ENCODE measurements around the gene TRAF3IP3.

TRAF3IP3 gene, protein sequence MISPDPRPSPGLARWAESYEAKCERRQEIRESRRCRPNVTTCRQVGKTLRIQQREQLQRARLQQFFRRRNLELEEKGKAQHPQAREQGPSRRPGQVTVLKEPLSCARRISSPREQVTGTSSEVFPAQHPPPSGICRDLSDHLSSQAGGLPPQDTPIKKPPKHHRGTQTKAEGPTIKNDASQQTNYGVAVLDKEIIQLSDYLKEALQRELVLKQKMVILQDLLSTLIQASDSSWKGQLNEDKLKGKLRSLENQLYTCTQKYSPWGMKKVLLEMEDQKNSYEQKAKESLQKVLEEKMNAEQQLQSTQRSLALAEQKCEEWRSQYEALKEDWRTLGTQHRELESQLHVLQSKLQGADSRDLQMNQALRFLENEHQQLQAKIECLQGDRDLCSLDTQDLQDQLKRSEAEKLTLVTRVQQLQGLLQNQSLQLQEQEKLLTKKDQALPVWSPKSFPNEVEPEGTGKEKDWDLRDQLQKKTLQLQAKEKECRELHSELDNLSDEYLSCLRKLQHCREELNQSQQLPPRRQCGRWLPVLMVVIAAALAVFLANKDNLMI

DNA sequence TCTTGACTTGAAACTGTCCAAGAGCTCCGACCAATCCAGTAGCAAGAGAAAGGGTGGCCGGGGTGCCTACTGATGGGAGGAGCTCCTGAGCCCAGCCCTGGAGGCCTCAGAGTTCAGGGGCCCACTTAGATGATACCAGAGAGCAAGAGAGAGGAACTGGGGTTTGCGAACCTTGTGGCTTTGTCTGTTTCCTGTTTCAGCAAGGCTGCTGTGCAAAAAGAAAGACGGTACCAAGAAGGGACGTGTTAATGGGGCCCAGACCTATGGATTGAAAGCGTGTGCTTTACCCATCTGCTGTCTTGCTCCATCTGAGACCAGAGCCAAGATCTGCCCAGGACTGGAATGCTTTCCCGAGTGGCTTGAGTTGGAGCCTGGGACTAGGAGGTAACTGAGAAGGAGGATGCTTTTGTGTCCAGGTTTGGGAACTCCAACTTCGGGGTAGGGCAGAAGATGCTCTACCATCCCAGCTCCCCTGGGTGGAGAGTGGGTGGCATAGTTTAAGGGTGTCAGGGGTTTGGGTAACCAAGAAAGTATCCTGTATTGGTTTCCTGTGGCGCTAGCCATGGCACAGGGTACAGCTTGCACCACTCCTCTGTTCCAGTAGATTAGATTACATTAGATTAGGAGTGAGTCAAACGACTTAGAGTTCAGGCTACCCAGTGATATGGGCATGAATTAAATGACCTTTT is at the start of gene TRAF3IP3:
Gene TRAF3IP3, plus strand, starts transcription at position 128 of the 689 bp plus-strand sequence. CDS start 3,987 bp downstream, outside the sequence.
- Histone ChIP-seq H3K4me3 (ENCODE audit: low read depth, low read length) (no peak within 1 kb of the TSS), H3K4me1 (ENCODE audit: control insufficient read depth, insufficient read depth, low read length) (no peaks in the 10 kb centered on the region), H3K9ac (ENCODE audit: low read depth, low read length) (no peak within 1 kb of the TSS), H3K36me3 (ENCODE audit: control insufficient read depth, insufficient read depth, low read length) (no peaks in the 10 kb centered on the region), H3K9me3 (ENCODE audit: control insufficient read depth, insufficient read depth, low read length) (no peaks in the 10 kb centered on the region), H3K27me3 (ENCODE audit: control insufficient read depth, insufficient read depth, low read length) (peaks cover 10% of the 10 kb centered on the region)

DNA sequence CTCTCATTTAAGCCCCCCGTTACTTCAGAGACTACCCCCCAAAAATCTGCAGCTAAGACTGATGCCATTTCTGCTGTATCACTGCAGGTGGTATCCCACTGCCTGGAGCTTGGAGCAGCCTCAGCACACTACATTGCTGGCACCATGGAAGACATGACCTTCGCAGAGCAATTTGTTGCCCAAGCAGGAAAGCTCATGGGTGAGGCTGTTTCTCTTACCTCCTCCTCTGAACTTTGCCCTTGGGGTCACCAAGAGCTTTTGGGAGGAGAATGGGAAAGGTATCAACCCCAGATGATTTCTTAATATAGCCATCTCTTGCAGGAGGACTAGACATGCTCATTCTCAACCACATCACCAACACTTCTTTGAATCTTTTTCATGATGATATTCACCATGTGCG is 49.2 kb upstream of the TRAF3IP3 start:
- H3K36me3 ChIP-seq (ENCODE audit: control insufficient read depth, insufficient read depth, low read length): no peaks in the 10 kb centered on the region
- no peaks in the 10 kb centered on the region for H3K27me3 ChIP-seq (ENCODE audit: control insufficient read depth, insufficient read depth, low read length)
- H3K9ac ChIP-seq (ENCODE audit: low read depth, low read length): no peak overlapping the region
- H3K4me3 ChIP-seq (ENCODE audit: low read depth, low read length): no peak overlapping the region
- H3K9me3 ChIP-seq (ENCODE audit: control insufficient read depth, insufficient read depth, low read length): no peaks in the 10 kb centered on the region
- no peaks in the 10 kb centered on the region for H3K4me1 ChIP-seq (ENCODE audit: control insufficient read depth, insufficient read depth, low read length)

DNA sequence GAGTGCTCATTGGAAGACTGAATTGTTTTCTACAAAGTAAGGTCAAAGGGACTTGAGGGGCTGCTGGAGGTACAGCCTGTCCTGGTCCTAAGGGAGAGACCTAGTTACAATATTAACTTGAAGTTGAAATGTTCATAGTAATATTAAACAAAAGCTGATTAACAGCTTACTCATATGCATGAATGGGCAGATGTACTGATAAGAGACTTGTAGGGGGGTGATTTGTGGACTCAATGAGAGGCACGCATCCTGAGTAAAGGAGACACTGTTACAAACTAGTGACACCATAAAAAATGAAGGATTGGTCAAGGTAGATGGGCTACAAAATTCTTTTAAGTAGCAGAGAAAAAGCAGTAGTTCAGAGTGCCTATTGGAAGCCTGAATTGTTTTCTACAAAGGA is 48.5 kb upstream of the TRAF3IP3 start:
- Histone ChIP-seq H3K27me3 (ENCODE audit: control insufficient read depth, insufficient read depth, low read length) (no peaks in the 10 kb centered on the region), H3K9ac (ENCODE audit: low read depth, low read length) (no peak overlapping the region), H3K36me3 (ENCODE audit: control insufficient read depth, insufficient read depth, low read length) (no peaks in the 10 kb centered on the region), H3K4me1 (ENCODE audit: control insufficient read depth, insufficient read depth, low read length) (no peaks in the 10 kb centered on the region), H3K9me3 (ENCODE audit: control insufficient read depth, insufficient read depth, low read length) (no peaks in the 10 kb centered on the region), H3K4me3 (ENCODE audit: low read depth, low read length) (no peak overlapping the region)

DNA sequence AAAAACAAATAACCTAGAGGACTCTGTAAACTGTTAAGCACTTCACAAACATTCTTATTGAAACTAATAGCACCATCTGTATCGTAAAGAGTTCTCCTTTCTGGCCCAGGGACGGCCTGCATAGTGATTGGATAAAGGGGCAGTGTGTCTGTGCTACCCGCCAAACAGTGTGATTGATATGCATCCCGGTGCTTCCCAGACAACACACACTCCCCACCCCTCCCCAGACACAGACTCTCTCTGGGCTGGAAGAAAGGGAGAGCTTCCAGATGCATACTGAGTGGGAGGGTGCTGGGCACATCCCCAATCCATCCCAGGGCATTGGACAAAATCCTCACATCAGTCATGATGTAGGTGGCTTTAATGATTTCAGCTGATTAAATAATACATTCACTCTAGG is 47.6 kb upstream of the TRAF3IP3 start:
- Histone ChIP-seq H3K27me3 (ENCODE audit: control insufficient read depth, insufficient read depth, low read length) (no peaks in the 10 kb centered on the region), H3K9ac (ENCODE audit: low read depth, low read length) (no peak overlapping the region), H3K4me1 (ENCODE audit: control insufficient read depth, insufficient read depth, low read length) (no peaks in the 10 kb centered on the region), H3K36me3 (ENCODE audit: control insufficient read depth, insufficient read depth, low read length) (no peaks in the 10 kb centered on the region), H3K9me3 (ENCODE audit: control insufficient read depth, insufficient read depth, low read length) (no peaks in the 10 kb centered on the region), H3K4me3 (ENCODE audit: low read depth, low read length) (no peak overlapping the region)

DNA sequence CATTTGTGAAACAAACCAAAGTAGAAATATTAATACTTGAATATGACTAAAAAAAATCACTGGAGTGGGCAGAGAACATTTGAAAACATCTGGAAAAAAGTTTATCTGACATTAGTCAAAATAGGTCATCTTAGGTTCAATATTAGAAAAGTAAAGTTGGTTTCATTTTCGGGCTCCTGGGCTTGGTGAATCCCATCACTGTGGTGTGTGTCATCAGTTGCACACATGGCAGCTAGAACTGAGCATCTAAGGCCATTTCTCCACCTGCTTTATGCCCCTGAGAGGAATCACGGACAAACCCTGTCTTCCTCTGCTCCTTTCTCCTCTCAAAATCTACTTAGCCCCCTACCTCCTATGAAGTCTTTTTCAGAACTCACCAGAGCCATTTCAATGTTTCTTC is 45.8 kb upstream of the TRAF3IP3 start:
- H3K9me3 ChIP-seq (ENCODE audit: control insufficient read depth, insufficient read depth, low read length): no peaks in the 10 kb centered on the region
- H3K4me3 ChIP-seq (ENCODE audit: low read depth, low read length): no peak overlapping the region
- no peaks in the 10 kb centered on the region for H3K4me1 ChIP-seq (ENCODE audit: control insufficient read depth, insufficient read depth, low read length)
- H3K36me3 ChIP-seq (ENCODE audit: control insufficient read depth, insufficient read depth, low read length): no peaks in the 10 kb centered on the region
- no peaks in the 10 kb centered on the region for H3K27me3 ChIP-seq (ENCODE audit: control insufficient read depth, insufficient read depth, low read length)
- H3K9ac ChIP-seq (ENCODE audit: low read depth, low read length): no peak overlapping the region

DNA sequence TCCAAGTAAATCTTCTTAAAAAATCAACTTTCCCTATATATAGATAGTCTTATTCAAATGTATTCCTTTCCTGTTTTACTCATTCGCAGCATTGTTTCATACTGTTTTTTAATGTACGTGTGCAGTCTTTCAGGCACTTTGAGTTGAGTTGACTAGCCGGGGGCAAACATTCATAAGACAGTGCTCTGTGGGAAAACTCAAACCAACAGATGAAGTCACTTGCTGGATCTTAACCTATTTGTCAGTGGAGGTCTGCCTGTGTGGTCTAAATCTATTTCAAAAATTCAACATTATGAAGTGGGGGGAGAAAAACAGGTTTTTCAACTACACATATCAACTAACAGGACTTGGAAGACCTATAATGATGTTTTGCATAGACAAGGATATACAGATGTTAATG is 45.0 kb upstream of the TRAF3IP3 start:
- H3K9ac ChIP-seq (ENCODE audit: low read depth, low read length): no peak overlapping the region

DNA sequence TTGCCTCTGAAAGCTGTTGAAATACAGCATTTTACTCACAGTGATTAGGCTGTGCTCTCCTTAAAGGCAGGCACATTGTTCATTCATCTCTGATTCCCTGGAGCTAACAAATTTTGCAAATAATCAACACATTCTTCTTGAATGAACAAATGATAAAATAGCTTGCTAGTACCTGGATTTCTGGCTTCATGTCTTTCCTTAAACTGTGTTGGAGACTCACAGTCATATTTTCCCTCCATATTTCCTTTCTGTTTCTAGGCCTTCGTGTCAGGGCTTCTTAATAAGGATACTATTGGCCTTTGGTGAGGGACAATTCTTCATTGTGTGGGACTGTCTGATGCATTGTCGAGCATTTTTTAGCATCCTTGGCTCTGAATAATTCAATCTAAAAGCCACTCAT is 41.5 kb upstream of the TRAF3IP3 start:
- H3K36me3 ChIP-seq (ENCODE audit: control insufficient read depth, insufficient read depth, low read length): no peaks in the 10 kb centered on the region

More for the DNA sequence above, 45.0 kb upstream of the TRAF3IP3 start:
- H3K9me3 ChIP-seq (ENCODE audit: control insufficient read depth, insufficient read depth, low read length): no peaks in the 10 kb centered on the region
- no peaks in the 10 kb centered on the region for H3K27me3 ChIP-seq (ENCODE audit: control insufficient read depth, insufficient read depth, low read length)
- H3K36me3 ChIP-seq (ENCODE audit: control insufficient read depth, insufficient read depth, low read length): no peaks in the 10 kb centered on the region
- H3K4me3 ChIP-seq (ENCODE audit: low read depth, low read length): no peak overlapping the region
- H3K4me1 ChIP-seq (ENCODE audit: control insufficient read depth, insufficient read depth, low read length): no peaks in the 10 kb centered on the region

DNA sequence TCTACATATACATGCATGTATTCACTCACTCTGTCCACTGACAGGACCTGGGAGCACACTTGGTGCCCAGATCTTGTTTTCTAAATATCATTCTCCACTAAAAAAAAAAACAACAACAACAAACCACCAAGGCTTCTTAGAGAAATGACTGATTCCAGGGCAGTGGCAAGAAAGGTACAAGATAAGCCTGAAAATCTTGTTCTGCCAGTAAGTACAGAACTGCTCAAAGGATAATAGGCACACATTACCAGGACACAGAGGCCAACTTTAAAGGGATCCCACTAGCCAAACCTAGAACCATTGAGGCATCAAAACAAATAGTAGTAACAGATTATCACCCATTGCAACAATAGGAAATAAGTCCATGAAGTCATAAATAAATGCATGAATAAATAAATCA is 40.5 kb upstream of the TRAF3IP3 start:
- Histone ChIP-seq H3K9ac (ENCODE audit: low read depth, low read length) (no peak overlapping the region), H3K9me3 (ENCODE audit: control insufficient read depth, insufficient read depth, low read length) (no peaks in the 10 kb centered on the region), H3K36me3 (ENCODE audit: control insufficient read depth, insufficient read depth, low read length) (no peaks in the 10 kb centered on the region), H3K4me3 (ENCODE audit: low read depth, low read length) (no peak overlapping the region), H3K4me1 (ENCODE audit: control insufficient read depth, insufficient read depth, low read length) (no peaks in the 10 kb centered on the region), H3K27me3 (ENCODE audit: control insufficient read depth, insufficient read depth, low read length) (no peaks in the 10 kb centered on the region)

More for the DNA sequence above, 41.5 kb upstream of the TRAF3IP3 start:
- Histone ChIP-seq H3K9me3 (ENCODE audit: control insufficient read depth, insufficient read depth, low read length) (no peaks in the 10 kb centered on the region), H3K27me3 (ENCODE audit: control insufficient read depth, insufficient read depth, low read length) (no peaks in the 10 kb centered on the region), H3K4me1 (ENCODE audit: control insufficient read depth, insufficient read depth, low read length) (no peaks in the 10 kb centered on the region), H3K4me3 (ENCODE audit: low read depth, low read length) (no peak overlapping the region), H3K9ac (ENCODE audit: low read depth, low read length) (no peak overlapping the region)

DNA sequence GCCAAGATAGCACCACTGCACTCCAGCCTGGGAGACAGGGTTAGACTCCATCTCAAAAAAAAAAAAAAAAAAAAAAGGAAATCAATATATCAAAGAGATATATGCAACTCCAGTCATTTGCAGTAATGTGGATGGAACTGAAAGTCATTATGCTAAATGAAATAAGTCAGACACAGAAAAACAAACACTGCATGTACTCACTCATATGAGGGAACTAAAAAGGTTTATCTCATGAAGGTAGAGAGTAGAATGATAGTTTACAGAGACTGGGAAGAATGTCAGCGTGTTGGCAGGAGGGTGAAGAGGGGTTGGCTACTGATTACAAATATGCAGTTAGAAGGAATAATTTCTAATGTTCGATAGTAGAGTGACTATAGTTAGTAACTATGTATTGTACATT is 38.0 kb upstream of the TRAF3IP3 start:
- no peaks in the 10 kb centered on the region for H3K4me1 ChIP-seq (ENCODE audit: control insufficient read depth, insufficient read depth, low read length)
- H3K36me3 ChIP-seq (ENCODE audit: control insufficient read depth, insufficient read depth, low read length): no peaks in the 10 kb centered on the region

DNA sequence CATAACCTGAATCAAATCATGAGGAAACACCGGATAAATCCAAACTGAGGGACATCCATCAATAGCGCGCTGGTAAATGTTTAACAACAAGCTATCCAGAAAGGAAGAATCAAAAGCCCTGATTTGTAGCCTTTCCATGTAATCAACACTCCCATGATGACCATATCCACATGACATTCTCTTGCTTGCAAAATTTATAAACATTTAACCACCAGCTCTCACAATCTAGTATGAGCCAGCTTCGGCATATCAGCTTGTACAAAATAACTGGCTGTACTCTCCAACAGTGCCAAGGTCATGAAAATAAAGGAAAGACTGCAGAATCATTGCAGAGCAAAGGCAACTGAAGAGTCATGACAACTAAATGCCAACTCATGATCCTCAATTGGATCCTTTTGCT is 35.5 kb upstream of the TRAF3IP3 start:
- Histone ChIP-seq H3K9ac (ENCODE audit: low read depth, low read length) (no peak overlapping the region), H3K9me3 (ENCODE audit: control insufficient read depth, insufficient read depth, low read length) (no peaks in the 10 kb centered on the region), H3K27me3 (ENCODE audit: control insufficient read depth, insufficient read depth, low read length) (no peaks in the 10 kb centered on the region), H3K36me3 (ENCODE audit: control insufficient read depth, insufficient read depth, low read length) (no peaks in the 10 kb centered on the region), H3K4me1 (ENCODE audit: control insufficient read depth, insufficient read depth, low read length) (no peaks in the 10 kb centered on the region), H3K4me3 (ENCODE audit: low read depth, low read length) (no peak overlapping the region)

More for the DNA sequence above, 38.0 kb upstream of the TRAF3IP3 start:
- H3K4me3 ChIP-seq (ENCODE audit: low read depth, low read length): no peak overlapping the region
- H3K9ac ChIP-seq (ENCODE audit: low read depth, low read length): no peak overlapping the region
- H3K27me3 ChIP-seq (ENCODE audit: control insufficient read depth, insufficient read depth, low read length): no peaks in the 10 kb centered on the region
- H3K9me3 ChIP-seq (ENCODE audit: control insufficient read depth, insufficient read depth, low read length): no peaks in the 10 kb centered on the region

DNA sequence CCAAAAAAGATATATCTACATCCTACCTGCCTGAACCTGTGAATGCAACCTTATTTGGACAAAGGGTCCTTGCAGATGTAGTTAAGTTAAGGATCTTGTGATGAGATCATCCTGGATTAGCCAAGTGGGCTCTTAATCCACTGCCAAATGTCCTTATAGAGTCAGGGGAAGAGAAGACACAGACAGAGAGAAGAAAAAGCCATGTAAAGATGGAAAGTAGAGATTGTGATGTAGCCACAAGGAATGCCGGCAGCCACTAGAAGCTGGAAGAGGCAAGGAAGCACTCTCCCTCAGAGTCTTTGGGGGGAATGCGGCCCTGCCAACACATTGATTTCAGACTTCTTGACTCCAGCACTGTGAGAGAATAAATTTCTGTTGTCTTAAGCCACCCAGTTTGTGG is 35.0 kb upstream of the TRAF3IP3 start:
- H3K4me1 ChIP-seq (ENCODE audit: control insufficient read depth, insufficient read depth, low read length): no peaks in the 10 kb centered on the region
- no peaks in the 10 kb centered on the region for H3K9me3 ChIP-seq (ENCODE audit: control insufficient read depth, insufficient read depth, low read length)
- no peaks in the 10 kb centered on the region for H3K36me3 ChIP-seq (ENCODE audit: control insufficient read depth, insufficient read depth, low read length)
- H3K9ac ChIP-seq (ENCODE audit: low read depth, low read length): no peak overlapping the region
- no peaks in the 10 kb centered on the region for H3K27me3 ChIP-seq (ENCODE audit: control insufficient read depth, insufficient read depth, low read length)
- H3K4me3 ChIP-seq (ENCODE audit: low read depth, low read length): no peak overlapping the region

DNA sequence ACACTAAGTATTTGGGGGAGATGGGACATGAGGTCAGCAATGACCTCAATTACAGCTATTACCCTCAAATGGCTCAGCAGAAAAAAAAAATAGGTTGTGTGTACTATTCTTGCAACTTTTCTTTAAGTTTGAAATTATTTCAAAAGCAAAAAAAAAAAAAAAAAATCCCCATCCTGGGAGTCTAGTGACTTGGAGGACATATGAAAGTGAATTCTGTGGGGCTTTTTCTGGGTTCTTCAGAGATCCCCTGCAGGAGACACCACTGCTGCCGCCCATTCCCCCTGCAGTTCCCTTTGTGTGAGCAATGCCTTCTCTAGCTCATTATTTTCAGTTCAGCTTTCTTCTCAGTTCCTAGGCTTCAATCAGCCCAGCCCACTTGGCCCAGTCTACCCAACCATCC is 34.5 kb upstream of the TRAF3IP3 start:
- Histone ChIP-seq H3K4me1 (ENCODE audit: control insufficient read depth, insufficient read depth, low read length) (no peaks in the 10 kb centered on the region), H3K9me3 (ENCODE audit: control insufficient read depth, insufficient read depth, low read length) (no peaks in the 10 kb centered on the region), H3K27me3 (ENCODE audit: control insufficient read depth, insufficient read depth, low read length) (no peaks in the 10 kb centered on the region), H3K4me3 (ENCODE audit: low read depth, low read length) (no peak overlapping the region), H3K9ac (ENCODE audit: low read depth, low read length) (no peak overlapping the region), H3K36me3 (ENCODE audit: control insufficient read depth, insufficient read depth, low read length) (no peaks in the 10 kb centered on the region)

All from iPS-15b (cell line).